ENCODE results near the gene DAPL1. TPM values are rescaled to one million over a fixed set of nuclear protein-coding genes. Genes with fewer than 3 reads are reported as not detected.
A peak's percentile ranks its signal among the peaks of the same experiment; 100 is the strongest.

DAPL1 gene, protein sequence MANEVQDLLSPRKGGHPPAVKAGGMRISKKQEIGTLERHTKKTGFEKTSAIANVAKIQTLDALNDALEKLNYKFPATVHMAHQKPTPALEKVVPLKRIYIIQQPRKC
- not detected for total RNA-seq

DNA sequence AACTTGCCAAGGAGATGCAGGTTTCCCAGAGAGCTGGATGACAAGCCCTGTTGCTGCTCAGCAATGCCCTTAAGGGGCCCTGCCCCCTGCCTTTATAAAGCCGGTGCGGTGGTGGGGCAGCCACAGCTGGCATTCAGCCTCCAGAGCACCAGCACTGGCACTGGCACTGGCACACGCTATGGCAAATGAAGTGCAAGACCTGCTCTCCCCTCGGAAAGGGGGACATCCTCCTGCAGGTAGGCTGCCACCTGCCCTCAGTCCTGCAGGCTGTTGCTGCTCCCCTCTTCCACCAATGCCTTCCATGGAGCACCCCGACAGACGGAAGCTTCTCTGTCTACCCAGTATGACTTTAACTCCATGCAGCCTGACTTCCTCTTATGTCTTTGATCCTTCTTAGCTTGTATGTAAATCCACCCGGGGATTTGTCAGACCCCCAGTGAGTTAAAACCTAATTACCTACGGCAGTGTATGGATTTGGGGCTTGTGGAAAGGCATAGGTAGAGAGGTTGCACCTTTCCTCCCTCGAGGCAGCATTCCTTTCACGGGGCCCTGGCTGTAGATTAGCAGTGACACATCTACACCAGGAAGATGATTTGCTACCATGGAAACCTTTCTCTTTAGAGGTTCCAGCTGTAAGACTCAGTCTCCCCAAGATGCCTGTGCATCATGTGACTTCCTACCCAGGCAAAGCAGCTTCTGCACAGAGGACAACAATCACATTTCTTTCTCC lies at the start of gene DAPL1:
TSS of gene DAPL1 (plus strand) at position 123 of the 730 bp plus-strand sequence. CDS start at position 179, 56 bp downstream.
- ATAC-seq (replicated peaks in 6 of 8): peak in 2 of 8 experiments; percentile 46 to 76
- H3K4me3 ChIP-seq: no peak within 1 kb of the TSS
- no peak within 1 kb of the TSS for H3K27ac ChIP-seq
- in situ Hi-C loops (cut with MboI; ENCODE audit: low pct_unique_long_range_greater_than_20kb in 2 of 9, low sequenced_read_pairs in 9 of 9, unreplicated experiment in 9 of 9): no loop called here
- H3K4me1 ChIP-seq (replicated peaks in 1 of 2): no peaks in the 10 kb centered on the region
- 8 to 60% (median 28%) methylated on average over 1 to 7 of the region's 10 CpGs; no CpG with 5 or more reads in 2 of the 10 experiments for WGBS, 10 experiments

DNA sequence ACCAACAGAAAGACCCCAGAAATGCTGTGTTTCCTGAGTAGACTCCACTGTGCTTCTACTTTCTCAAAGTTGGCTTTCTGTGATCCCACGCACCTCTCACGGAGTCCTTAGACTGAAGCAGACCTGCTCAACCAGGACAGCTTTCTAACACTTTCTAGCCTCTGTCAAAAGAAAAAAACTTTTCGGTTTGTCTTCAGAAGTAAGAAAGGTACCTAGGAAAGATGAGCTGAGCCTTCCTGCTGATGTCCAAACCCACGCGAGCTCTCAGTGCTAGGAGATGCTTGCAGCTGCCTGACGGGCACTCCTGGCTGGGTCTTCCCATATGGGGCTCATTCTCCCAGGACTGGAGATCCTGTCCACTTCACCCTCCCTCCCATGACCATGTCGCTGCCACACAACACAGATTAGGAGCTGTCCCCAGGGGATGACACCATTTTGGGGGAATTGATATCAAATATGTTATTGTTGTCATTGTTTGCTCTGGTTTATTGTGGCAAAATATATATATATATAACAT lies 49.2 kb upstream of the DAPL1 start:
- H3K4me3 ChIP-seq: no peak overlapping the region
- peaks cover 7 to 10% of the 10 kb centered on the region in 2 donors for H3K4me1 ChIP-seq (replicated peaks in 1 of 2)
- in situ Hi-C loops (cut with MboI; ENCODE audit: low pct_unique_long_range_greater_than_20kb in 2 of 9, low sequenced_read_pairs in 9 of 9, unreplicated experiment in 9 of 9): loop anchor here in 7 of 9 experiments (10.0 to 25.0 kb wide), 6 partner anchors 284 to 734 kb away; partner anchors contain the start of genes CCDC148 (in 1 of the 7) and PKP4 (in 1 of the 7)
- no peak for ATAC-seq (replicated peaks in 6 of 8)
- no peak overlapping the region for H3K27ac ChIP-seq
- 8 to 100% (median 50%) methylated on average over 1 to 4 of the region's 7 CpGs; no CpG with 5 or more reads in 3 of the 10 experiments for whole genome bisulfite sequencing, 10 experiments

DNA sequence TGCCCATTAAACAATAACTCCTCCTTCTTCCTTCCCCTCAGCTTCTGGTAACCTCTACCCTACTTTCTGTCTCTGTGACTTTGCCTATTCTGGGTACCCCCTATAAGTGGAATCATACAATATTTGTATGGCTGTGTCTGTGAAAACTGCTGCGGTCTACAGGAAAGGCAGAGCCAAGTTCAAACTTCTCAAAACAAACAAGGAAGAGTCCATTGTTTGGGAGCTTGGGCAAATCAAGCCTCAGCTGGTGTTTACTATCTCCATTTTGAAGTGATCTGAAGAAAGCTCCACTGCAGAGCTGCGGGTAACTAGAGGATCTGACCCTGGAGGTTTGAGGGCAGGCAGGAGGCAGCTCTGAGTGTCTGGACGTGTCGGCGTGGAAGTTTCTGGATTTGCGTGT lies 48.6 kb upstream of the DAPL1 start:
- in situ Hi-C loops (cut with MboI; ENCODE audit: low pct_unique_long_range_greater_than_20kb in 2 of 9, low sequenced_read_pairs in 9 of 9, unreplicated experiment in 9 of 9): loop anchor here in 7 of 9 experiments (10.0 to 25.0 kb wide), 6 partner anchors 284 to 734 kb away; partner anchors contain the start of genes CCDC148 (in 1 of the 7) and PKP4 (in 1 of the 7)
- no peak for ATAC-seq (replicated peaks in 6 of 8)
- Histone ChIP-seq H3K27ac (no peak overlapping the region), H3K4me1 (replicated peaks in 1 of 2) (peaks cover 8 to 10% of the 10 kb centered on the region in 2 donors), H3K4me3 (no peak overlapping the region)
- 53 to 92% (median 72%) methylated on average over 1 to 5 of the region's 6 CpGs; no CpG with 5 or more reads in 3 of the 10 experiments for WGBS, 10 experiments

DNA sequence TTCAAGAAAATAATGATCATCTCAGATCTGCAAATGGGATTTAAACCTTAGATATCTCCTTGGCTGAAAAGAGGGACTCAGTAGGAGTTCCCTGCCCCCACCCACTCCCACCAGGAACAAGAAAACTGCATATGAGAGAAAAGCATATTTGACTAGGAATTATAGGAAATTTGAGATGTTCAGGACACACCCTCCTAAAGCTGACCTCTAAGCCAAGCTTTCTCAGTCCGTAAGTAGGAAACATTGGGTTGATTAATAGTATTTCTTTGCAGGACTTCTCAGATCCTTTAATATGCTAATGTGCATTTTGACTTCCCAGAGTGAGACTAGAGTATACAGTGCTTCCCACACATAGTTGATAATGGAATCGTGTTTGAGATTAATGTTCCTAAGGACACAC lies 47.8 kb upstream of the DAPL1 start:
- 0 to 94% (median 79%) methylated on average over 1 to 2 of the region's 2 CpGs for WGBS, 10 experiments
- ATAC-seq (replicated peaks in 6 of 8): peak in 3 of 8 experiments; percentile 58 to 70 (median 63)
- Histone ChIP-seq H3K4me1 (replicated peaks in 1 of 2) (peaks cover 8 to 10% of the 10 kb centered on the region in 2 donors), H3K4me3 (no peak overlapping the region), H3K27ac (no peak overlapping the region)
- in situ Hi-C loops (cut with MboI; ENCODE audit: low pct_unique_long_range_greater_than_20kb in 2 of 9, low sequenced_read_pairs in 9 of 9, unreplicated experiment in 9 of 9): loop anchor here in 7 of 9 experiments (10.0 to 25.0 kb wide), 6 partner anchors 285 to 735 kb away; partner anchors contain the start of genes CCDC148 (in 1 of the 7) and PKP4 (in 1 of the 7)

DNA sequence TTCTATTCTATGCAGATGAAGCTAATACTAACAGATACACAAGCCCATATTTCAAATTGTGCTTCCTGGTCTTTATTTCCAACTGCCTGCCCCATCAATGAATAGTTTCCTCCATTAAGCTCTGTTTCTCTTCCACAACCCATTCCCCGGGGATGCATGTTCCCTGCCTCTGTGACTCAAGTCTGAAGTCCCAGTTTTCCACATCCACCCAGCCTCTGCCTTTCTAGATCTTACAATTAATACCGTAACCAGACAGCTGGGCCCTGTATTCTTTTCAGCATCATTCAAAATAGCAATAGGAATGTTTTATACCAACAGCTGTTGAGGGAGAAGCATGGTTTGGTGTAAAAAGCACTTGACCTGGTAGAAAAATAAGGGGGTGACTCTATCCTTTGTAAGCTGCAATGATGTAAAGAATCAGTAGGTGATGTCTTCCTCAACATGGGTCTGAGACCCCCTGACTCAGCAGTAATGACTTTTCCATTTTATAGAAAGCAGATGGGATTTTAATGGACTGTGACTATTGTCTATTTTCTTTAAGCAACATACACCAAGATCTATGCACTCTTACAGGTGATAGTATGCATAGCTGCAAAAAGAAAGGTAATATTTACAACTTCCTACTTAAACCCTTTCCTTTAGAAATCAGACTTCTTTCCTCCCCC lies 46.1 kb upstream of the DAPL1 start:
- in situ Hi-C loops (cut with MboI; ENCODE audit: low pct_unique_long_range_greater_than_20kb in 2 of 9, low sequenced_read_pairs in 9 of 9, unreplicated experiment in 9 of 9): loop anchor here in 7 of 9 experiments (10.0 to 25.0 kb wide), 6 partner anchors 287 to 737 kb away; partner anchors contain the start of genes CCDC148 (in 1 of the 7) and PKP4 (in 1 of the 7)
- ATAC-seq (replicated peaks in 6 of 8): no peak
- 18 to 100% (median 82%) methylated on average over 1 to 2 of the region's 2 CpGs; no CpG with 5 or more reads in 2 of the 10 experiments for WGBS, 10 experiments

DNA sequence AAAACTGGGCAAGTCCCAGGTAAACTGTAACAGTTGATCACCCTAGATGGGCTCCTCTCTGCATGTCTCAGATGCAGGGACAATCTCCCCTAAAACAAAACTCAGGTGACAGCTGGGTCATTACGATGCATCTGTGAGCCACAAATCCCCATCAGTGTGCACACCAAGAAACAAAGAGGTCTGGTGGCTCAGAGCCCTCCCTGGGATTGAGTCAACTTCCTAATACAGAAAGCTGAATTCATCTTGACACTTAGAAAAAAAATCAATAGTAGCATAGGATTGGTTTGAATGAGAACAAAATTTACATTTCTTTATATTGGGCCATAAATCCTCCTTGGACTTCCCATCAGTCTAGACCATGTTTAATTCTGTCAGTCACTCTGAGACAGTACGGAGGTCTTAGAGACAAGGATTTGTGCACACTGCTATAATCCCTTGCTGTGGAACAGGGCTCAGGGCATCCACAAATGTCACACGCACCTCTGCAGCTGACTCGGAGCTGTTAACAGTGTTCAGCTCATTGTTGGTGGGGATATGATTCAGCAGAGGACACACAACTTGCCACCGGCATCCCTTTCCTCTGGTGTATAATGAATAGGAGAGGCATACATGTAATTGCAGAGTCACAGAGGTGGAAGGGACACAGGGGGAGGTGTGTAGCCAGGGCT lies 44.5 kb upstream of the DAPL1 start:
- in situ Hi-C loops (cut with MboI; ENCODE audit: low pct_unique_long_range_greater_than_20kb in 2 of 9, low sequenced_read_pairs in 9 of 9, unreplicated experiment in 9 of 9): loop anchor here in 2 of 9 experiments (10.0 kb wide), 2 partner anchors 716 to 726 kb away; no protein-coding TSS in a partner anchor
- 33 to 75% (median 62%) methylated on average over 1 to 4 of the region's 5 CpGs; no CpG with 5 or more reads in 2 of the 10 experiments for WGBS, 10 experiments
- peak in 5 of 8 experiments; percentile 71 to 88 (median 79) for ATAC-seq (replicated peaks in 6 of 8)
- Histone ChIP-seq H3K4me1 (replicated peaks in 1 of 2) (peaks cover 6 to 8% of the 10 kb centered on the region in 2 donors), H3K27ac (no peak overlapping the region), H3K4me3 (no peak overlapping the region)

More for the DNA sequence above, 46.1 kb upstream of the DAPL1 start:
- Histone ChIP-seq H3K27ac (no peak overlapping the region), H3K4me1 (replicated peaks in 1 of 2) (peaks cover 8 to 10% of the 10 kb centered on the region in 2 donors), H3K4me3 (no peak overlapping the region)

DNA sequence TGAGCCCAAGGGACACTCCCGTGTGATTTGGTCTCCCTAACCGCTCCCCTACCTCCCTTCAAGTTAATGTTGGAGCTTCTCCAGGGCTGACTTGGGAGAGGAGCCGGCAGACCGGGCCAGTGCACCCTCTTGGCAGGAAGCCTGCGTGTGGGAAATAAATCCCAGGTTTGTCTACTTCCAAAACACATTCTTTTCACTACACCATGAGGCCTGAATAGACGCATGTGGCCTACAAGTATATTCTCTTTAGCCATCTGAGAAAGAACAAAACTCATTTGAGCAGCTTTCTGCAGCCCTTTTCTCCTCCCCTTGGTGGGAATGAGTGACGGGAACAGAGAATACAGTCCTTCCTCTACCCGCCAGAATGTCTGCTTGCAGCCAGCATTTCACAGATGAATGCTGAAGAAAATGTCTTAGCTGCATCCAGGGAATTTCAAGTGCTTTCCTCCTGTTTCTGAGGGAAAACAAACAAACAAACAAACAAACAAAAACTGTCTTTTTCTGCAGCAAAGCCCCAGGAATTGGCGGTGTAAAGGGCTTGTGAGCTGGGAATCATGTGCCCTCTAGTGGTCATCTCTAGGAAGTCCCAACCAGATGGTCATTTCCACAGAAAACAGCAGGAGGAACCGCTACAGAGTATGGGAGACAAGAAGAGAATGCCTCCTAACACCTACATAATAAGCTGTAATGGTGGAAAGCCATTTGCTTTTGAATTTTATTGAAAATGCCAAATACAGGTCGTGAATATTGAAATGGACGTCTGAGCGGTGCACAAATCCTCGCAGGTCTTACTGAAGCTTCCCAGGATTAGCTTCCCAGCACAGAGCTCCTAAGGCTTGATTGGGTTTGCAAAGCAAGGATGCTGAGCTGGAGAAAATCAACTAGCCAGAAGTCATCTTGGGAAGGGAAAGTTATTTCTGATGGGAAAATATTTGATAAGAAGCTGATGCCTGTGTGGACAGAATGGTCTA lies 41.2 kb upstream of the DAPL1 start:
- peaks cover 6 to 8% of the 10 kb centered on the region in 2 donors for H3K4me1 ChIP-seq (replicated peaks in 1 of 2)
- in situ Hi-C loops (cut with MboI; ENCODE audit: low pct_unique_long_range_greater_than_20kb in 2 of 9, low sequenced_read_pairs in 9 of 9, unreplicated experiment in 9 of 9): loop anchor here in 2 of 9 experiments (10.0 kb wide), 2 partner anchors 719 to 729 kb away; no protein-coding TSS in a partner anchor
- WGBS, 10 experiments: 0 to 77% (median 38%) methylated on average over 4 to 12 of the region's 14 CpGs
- H3K27ac ChIP-seq: no peak overlapping the region
- peak; percentile 67 to 99 (median 82) for ATAC-seq (replicated peaks in 6 of 8)
- no peak overlapping the region for H3K4me3 ChIP-seq

DNA sequence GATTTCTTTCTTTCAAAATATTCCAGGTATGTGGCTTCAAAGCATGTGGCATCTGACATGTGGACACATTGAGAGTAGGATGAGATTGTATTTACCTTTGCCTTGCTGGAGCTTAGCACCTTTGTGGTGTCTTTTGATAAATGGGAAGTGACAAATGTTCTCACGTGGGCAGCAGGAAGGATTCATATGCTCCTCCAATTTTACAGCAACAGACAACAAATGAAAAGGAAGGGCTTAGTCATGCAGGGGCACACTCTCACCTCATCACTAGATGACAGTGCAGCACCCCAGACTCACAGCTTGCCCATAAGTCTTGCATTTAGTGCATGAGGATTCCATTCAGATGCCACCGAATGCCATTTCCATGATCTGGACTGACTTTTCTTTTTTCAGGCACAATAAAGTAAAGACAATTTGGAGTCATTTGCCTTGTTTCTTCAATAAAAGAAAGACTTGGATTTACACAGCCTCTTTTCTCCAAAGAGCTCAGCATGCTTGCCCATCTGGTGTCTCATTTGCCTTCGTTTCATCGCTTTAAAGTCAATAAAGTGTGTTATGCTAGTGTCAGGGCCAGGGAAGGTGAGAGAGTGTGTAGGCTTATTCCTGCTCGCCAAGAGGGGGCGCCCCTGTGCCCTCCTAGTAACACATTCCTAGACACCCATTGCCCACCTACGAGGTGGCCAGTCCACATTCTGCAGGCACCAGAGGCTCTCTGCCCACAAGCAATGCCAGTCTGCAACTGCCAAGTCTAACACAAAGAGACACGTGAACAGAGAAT lies 39.6 kb upstream of the DAPL1 start:
- in situ Hi-C loops (cut with MboI; ENCODE audit: low pct_unique_long_range_greater_than_20kb in 2 of 9, low sequenced_read_pairs in 9 of 9, unreplicated experiment in 9 of 9): loop anchor here in 2 of 9 experiments (10.0 kb wide), 2 partner anchors 721 to 731 kb away; no protein-coding TSS in a partner anchor
- Histone ChIP-seq H3K27ac (no peak overlapping the region), H3K4me1 (replicated peaks in 1 of 2) (peaks cover 3 to 5% of the 10 kb centered on the region in 2 donors), H3K4me3 (no peak overlapping the region)
- ATAC-seq (replicated peaks in 6 of 8): peak in 4 of 8 experiments; percentile 31 to 46 (median 34)
- WGBS, 10 experiments: 7 to 80% (median 62%) methylated on average over 1 to 8 of the region's 8 CpGs

DNA sequence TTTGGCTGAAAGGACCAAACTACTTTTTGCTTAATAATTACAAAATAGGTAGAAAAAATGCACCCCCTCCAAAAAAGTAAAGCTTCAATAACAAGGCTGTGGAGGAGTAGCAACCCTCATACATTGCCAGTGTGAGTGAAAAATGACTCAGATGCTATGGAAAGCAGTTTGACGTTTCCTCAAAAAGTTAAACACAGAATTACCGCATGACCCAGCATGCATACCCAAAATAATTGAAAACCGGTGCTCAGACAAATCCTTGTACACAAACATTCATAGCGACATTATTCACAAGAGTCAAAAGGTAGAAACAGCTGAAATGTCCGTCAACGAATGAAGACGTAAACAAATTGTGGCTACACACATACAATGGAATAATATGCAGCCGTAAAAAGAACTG lies 38.8 kb upstream of the DAPL1 start:
- Histone ChIP-seq H3K27ac (no peak overlapping the region), H3K4me3 (no peak overlapping the region), H3K4me1 (replicated peaks in 1 of 2) (no peaks in the 10 kb centered on the region)
- ATAC-seq (replicated peaks in 6 of 8): no peak
- in situ Hi-C loops (cut with MboI; ENCODE audit: low pct_unique_long_range_greater_than_20kb in 2 of 9, low sequenced_read_pairs in 9 of 9, unreplicated experiment in 9 of 9): loop anchor here in 2 of 9 experiments (10.0 kb wide), 2 partner anchors 722 to 732 kb away; no protein-coding TSS in a partner anchor
- 46 to 100% (median 93%) methylated on average over 3 to 8 of the region's 8 CpGs for WGBS, 10 experiments

DNA sequence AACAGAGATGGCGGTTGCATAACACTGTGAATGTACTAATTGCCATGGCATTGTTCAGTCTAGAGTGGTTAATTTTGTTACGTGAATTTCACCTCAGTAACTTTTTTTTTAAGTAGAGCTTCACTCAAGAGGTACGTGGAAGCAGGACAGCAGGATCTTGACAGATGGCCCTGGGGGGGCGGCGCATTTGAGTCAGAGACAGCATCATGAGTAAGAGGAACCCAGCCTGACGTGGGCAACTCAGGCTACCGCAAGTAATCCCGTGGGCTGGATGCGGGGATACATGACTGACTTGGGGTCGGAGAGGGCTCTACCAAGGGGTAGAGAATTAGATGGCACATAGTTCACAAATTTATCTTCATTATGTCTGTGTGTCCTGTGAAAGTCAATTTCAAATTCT lies 38.1 kb upstream of the DAPL1 start:
- ATAC-seq (replicated peaks in 6 of 8): no peak
- H3K4me1 ChIP-seq (replicated peaks in 1 of 2): no peaks in the 10 kb centered on the region
- 59 to 100% (median 84%) methylated on average over 1 to 8 of the region's 10 CpGs; no CpG with 5 or more reads in 1 of the 10 experiments for WGBS, 10 experiments
- no peak overlapping the region for H3K27ac ChIP-seq
- no peak overlapping the region for H3K4me3 ChIP-seq
- in situ Hi-C loops (cut with MboI; ENCODE audit: low pct_unique_long_range_greater_than_20kb in 2 of 9, low sequenced_read_pairs in 9 of 9, unreplicated experiment in 9 of 9): loop anchor here in 2 of 9 experiments (10.0 kb wide), 2 partner anchors 722 to 732 kb away; no protein-coding TSS in a partner anchor

Measured in motor neuron (in vitro differentiated cells).